C4-2B (cell line): ENCODE results near the gene TTC28.

Source experiments
- CTCF ChIP-seq: fragments of 450-650 bp; conservative IDR thresholded peaks from 2 replicates; pipeline ENCODE4 v1.5.1; 2017; ENCODE audit warnings: mild to moderate bottlenecking
- ZFX ChIP-seq: fragments of 450-650 bp; IDR thresholded peaks from 2 replicates; pipeline ENCODE4 v1.6.1; 2017

- no peak for TF ChIP-seq CTCF
- no peak for TF ChIP-seq ZFX
These were observed 476.4 kb downstream of the TTC28 start for GRCh38 chr22:28203286-28203685.
